ENCODE data around the gene IER5. TPM values are rescaled to one million over a fixed set of nuclear protein-coding genes. Genes with fewer than 3 reads are reported as not detected.
A peak's percentile ranks its signal among the peaks of the same experiment; 100 is the strongest.

Gene IER5
- total and polyA plus RNA-seq, 2 donors (not counting 1 experiment from before 2014, with no cell fraction given), result 98.1 to 166 TPM

DNA sequence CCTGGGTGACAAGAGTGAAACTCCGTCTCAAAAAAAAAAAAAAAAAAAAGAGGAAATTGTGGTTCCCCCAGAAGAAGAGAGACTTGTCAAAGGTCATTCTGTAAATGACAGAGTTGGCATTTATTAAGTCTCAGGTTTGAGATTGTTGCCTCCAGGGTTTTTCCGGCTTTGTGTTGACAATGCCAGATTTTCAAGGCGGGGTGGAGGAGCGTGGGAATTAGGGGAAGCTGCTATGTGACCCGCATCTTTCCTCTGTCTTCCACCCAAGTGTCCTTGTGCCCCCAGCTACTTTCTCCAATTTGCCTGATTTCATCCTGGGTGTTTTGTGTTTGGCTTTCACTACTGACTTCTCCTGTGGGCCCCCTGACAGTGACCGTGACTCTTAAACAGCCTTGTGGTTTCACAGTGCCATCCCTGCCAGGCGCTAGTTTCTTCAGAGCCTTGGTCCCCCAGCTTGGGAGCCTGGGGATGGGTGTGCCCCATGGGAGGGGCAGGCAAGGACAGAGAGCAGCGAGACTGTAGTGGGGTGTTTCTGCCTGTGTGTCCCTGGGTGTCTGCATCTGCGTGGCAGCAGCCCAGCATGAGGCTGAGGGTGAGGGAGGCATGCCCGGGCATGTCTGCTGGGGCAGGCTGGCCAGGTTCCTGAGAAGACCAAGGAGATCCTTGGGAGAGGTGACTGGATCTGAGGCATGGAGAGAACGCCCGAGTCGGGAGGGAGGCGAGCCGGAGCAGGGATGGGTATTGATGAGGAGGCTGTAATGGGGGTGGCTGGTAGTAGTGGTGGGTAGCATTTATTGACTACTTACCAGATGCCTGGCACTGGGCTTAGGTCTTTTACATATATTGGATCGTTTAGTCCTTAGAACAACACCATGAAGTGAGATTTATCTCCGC is 46.3 kb downstream of the IER5 start:
- H3K4me1 Mint-ChIP-seq, result peaks cover 95% of the 10 kb centered on the region

More for the DNA sequence above, 46.3 kb downstream of the IER5 start:
- Histone ChIP-seq H2AFZ (ENCODE audit: insufficient read depth, low read depth, low read length, poor library complexity, severe bottlenecking) (no peak overlapping the region), H3K4me2 (replicated peaks; ENCODE audit: low read depth, low read length, poor library complexity, severe bottlenecking) (peak overlapping the region; percentile 71), H3K4me1 (ENCODE audit: control insufficient read depth in 2 of 2, insufficient read depth in 2 of 2, low read length in 2 of 2) (peaks cover 77 to 85% of the 10 kb centered on the region in 2 donors), H4K20me1 (ENCODE audit: control insufficient read depth, insufficient read depth, low read length, poor library complexity, severe bottlenecking) (no peaks in the 10 kb centered on the region), H3K9ac (ENCODE audit: low read length) (peak overlapping the region; percentile 40), H3K9me3 (ENCODE audit: control extremely low read depth in 1 of 3, control insufficient read depth in 2 of 3, insufficient read depth in 1 of 3, low read length in 2 of 3) (peaks cover 0 to 7% (median 0%) of the 10 kb centered on the region in 3 donors), H3K27ac (ENCODE audit: low read length in 2 of 2) (peak overlapping the region; percentile 91 to 92), H3K27me3 (replicated peaks in 1 of 4; ENCODE audit: control extremely low read depth in 1 of 4, control insufficient read depth in 3 of 4, insufficient read depth in 4 of 4, low read length in 3 of 4) (no peaks in the 10 kb centered on the region), H3K4me3 (ENCODE audit: control extremely low read depth in 1 of 5, extremely low read depth in 1 of 5, insufficient read depth in 1 of 5, low read depth in 2 of 5, low read length in 4 of 5) (peak overlapping the region in 4 of 5 experiments; percentile 11 to 42 (median 17)), H3K79me2 (ENCODE audit: control insufficient read depth, insufficient read depth, low read length) (peaks cover 9% of the 10 kb centered on the region), H3K36me3 (replicated peaks in 1 of 2; ENCODE audit: control extremely low read depth in 1 of 2, control insufficient read depth in 1 of 2, extremely low read depth in 1 of 2, insufficient read depth in 2 of 2, low read length in 1 of 2) (no peaks in the 10 kb centered on the region)
- TF ChIP-seq, protein P1, sequence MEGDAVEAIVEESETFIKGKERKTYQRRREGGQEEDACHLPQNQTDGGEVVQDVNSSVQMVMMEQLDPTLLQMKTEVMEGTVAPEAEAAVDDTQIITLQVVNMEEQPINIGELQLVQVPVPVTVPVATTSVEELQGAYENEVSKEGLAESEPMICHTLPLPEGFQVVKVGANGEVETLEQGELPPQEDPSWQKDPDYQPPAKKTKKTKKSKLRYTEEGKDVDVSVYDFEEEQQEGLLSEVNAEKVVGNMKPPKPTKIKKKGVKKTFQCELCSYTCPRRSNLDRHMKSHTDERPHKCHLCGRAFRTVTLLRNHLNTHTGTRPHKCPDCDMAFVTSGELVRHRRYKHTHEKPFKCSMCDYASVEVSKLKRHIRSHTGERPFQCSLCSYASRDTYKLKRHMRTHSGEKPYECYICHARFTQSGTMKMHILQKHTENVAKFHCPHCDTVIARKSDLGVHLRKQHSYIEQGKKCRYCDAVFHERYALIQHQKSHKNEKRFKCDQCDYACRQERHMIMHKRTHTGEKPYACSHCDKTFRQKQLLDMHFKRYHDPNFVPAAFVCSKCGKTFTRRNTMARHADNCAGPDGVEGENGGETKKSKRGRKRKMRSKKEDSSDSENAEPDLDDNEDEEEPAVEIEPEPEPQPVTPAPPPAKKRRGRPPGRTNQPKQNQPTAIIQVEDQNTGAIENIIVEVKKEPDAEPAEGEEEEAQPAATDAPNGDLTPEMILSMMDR (IDR thresholded peaks at IDR 0.05), result no peak
- TF ChIP-seq EZH2 (IDR thresholded peaks at IDR 0.05; ENCODE audit: borderline replicate concordance, insufficient read depth, low read depth, low read length, poor library complexity, severe bottlenecking), result no peak
- ChIA-PET POLR2A (interaction anchor here (0.7 to 7.2 kb wide), 6 partner anchors 12 to 633 kb away, joined by 3 to 109 read pairs (median 6); partner anchors contain the start of gene IER5), CTCF (interaction anchor here (0.9 to 20.8 kb wide), 10 partner anchors 11 to 102 kb away, joined by 3 to 672 read pairs (median 5); partner anchors contain the start of genes IER5 and MR1)
- Mint-ChIP-seq H3K4me3 (peak overlapping the region; percentile 86), H3K27ac (peak overlapping the region; percentile 99), H3K27me3 (no peaks in the 10 kb centered on the region), H3K9me3 (ENCODE audit: insufficient read depth) (no peaks in the 10 kb centered on the region)
- ATAC-seq (ENCODE audit: low read depth), result peak; percentile 53
- WGBS (ENCODE audit: insufficient coverage), result 52% methylated on average over 10 of the region's 17 CpGs
- intact Hi-C loops (cut with micrococcal nuclease), result loop anchor here (1.0 kb wide), 1 partner anchor 29 kb away; no protein-coding TSS in a partner anchor
- DNase-seq, result peak; percentile 77
